ENCODE results near the gene SLC36A1. TPM values are rescaled to one million over a fixed set of nuclear protein-coding genes. Genes with fewer than 3 reads are reported as not detected.
"Not testable (repeated sequence)": the region's sequence is repeated elsewhere in the genome, so short reads cannot be mapped to it uniquely, and the experiment has no call there.

SLC36A1 gene
- polyA plus RNA-seq, 1 donor = 41.1 TPM

- DNase-seq = no peak
- Histone ChIP-seq H3K27ac (ENCODE audit: low read length) (no peak overlapping the region), H3K36me3 (ENCODE audit: control insufficient read depth, insufficient read depth, low read length) (peaks cover 2% of the 10 kb centered on the region), H3K9me3 (ENCODE audit: control insufficient read depth, low read depth, low read length) (no peaks in the 10 kb centered on the region), H3K27me3 (ENCODE audit: control insufficient read depth, insufficient read depth, low read length) (no peaks in the 10 kb centered on the region), H3K4me1 (ENCODE audit: control insufficient read depth, insufficient read depth, low read length) (no peaks in the 10 kb centered on the region), H3K4me3 (ENCODE audit: low read length) (no peak overlapping the region)
- no CpG with 5 or more reads among the region's 8 CpGs for WGBS (ENCODE audit: insufficient coverage, low lambda C conversion rate)
Observed at GRCh38 chr5:151498395-151499155, 51.2 kb downstream of the SLC36A1 start.

- H3K9me3 ChIP-seq (ENCODE audit: control insufficient read depth, low read depth, low read length) = no peaks in the 10 kb centered on the region
Observed at GRCh38 chr5:151499501-151500035, 52.2 kb downstream of the SLC36A1 start.

GRCh38 chr5:151504006-151504405 lies 56.6 kb downstream of the SLC36A1 start:
- no peak for DNase-seq
- H3K4me3 ChIP-seq (ENCODE audit: low read length) = no peak overlapping the region
- no peaks in the 10 kb centered on the region for H3K36me3 ChIP-seq (ENCODE audit: control insufficient read depth, insufficient read depth, low read length)
- no peak overlapping the region for H3K27ac ChIP-seq (ENCODE audit: low read length)
- H3K27me3 ChIP-seq (ENCODE audit: control insufficient read depth, insufficient read depth, low read length) = no peaks in the 10 kb centered on the region
- H3K9me3 ChIP-seq (ENCODE audit: control insufficient read depth, low read depth, low read length) = no peaks in the 10 kb centered on the region
- H3K4me1 ChIP-seq (ENCODE audit: control insufficient read depth, insufficient read depth, low read length) = peaks cover 2% of the 10 kb centered on the region
- WGBS (ENCODE audit: insufficient coverage, low lambda C conversion rate) = 100% methylated on average over 1 of the region's 4 CpGs

More at GRCh38 chr5:151499501-151500035, 52.2 kb downstream of the SLC36A1 start:
- Histone ChIP-seq H3K27me3 (ENCODE audit: control insufficient read depth, insufficient read depth, low read length) (no peaks in the 10 kb centered on the region), H3K36me3 (ENCODE audit: control insufficient read depth, insufficient read depth, low read length) (no peaks in the 10 kb centered on the region), H3K27ac (ENCODE audit: low read length) (no peak overlapping the region), H3K4me1 (ENCODE audit: control insufficient read depth, insufficient read depth, low read length) (no peaks in the 10 kb centered on the region), H3K4me3 (ENCODE audit: low read length) (no peak overlapping the region)
- DNase-seq = no peak
- WGBS (ENCODE audit: insufficient coverage, low lambda C conversion rate) = 80% methylated on average over 2 of the region's 8 CpGs

- H3K4me1 ChIP-seq (ENCODE audit: control insufficient read depth, insufficient read depth, low read length) = peaks cover 16% of the 10 kb centered on the region
- H3K27ac ChIP-seq (ENCODE audit: low read length); DNase-seq; H3K27me3 ChIP-seq (ENCODE audit: control insufficient read depth, insufficient read depth, low read length); H3K4me3 ChIP-seq (ENCODE audit: low read length); H3K36me3 ChIP-seq (ENCODE audit: control insufficient read depth, insufficient read depth, low read length); H3K9me3 ChIP-seq (ENCODE audit: control insufficient read depth, low read depth, low read length): not testable (repeated sequence)
- whole genome bisulfite sequencing (ENCODE audit: insufficient coverage, low lambda C conversion rate) = no CpG with 5 or more reads among the region's 10 CpGs
Observed at GRCh38 chr5:151508308-151508707, 60.9 kb downstream of the SLC36A1 start.

GRCh38 chr5:151509231-151509630 lies 61.8 kb downstream of the SLC36A1 start:
- Histone ChIP-seq H3K4me3 (ENCODE audit: low read length) (no peak overlapping the region), H3K4me1 (ENCODE audit: control insufficient read depth, insufficient read depth, low read length) (peaks cover 16% of the 10 kb centered on the region), H3K36me3 (ENCODE audit: control insufficient read depth, insufficient read depth, low read length) (peaks cover 3% of the 10 kb centered on the region), H3K27ac (ENCODE audit: low read length) (peak overlapping the region; percentile 33), H3K27me3 (ENCODE audit: control insufficient read depth, insufficient read depth, low read length) (no peaks in the 10 kb centered on the region), H3K9me3 (ENCODE audit: control insufficient read depth, low read depth, low read length) (no peaks in the 10 kb centered on the region)
- DNase-seq = peak in 1 of 2 donors; percentile 40
- WGBS (ENCODE audit: insufficient coverage, low lambda C conversion rate) = no CpG with 5 or more reads among the region's 5 CpGs

GRCh38 chr5:151509836-151510235 lies 62.4 kb downstream of the SLC36A1 start:
- H3K4me1 ChIP-seq (ENCODE audit: control insufficient read depth, insufficient read depth, low read length) = peaks cover 16% of the 10 kb centered on the region
- no peak overlapping the region for H3K4me3 ChIP-seq (ENCODE audit: low read length)
- no CpG with 5 or more reads among the region's 3 CpGs for WGBS (ENCODE audit: insufficient coverage, low lambda C conversion rate)
- H3K9me3 ChIP-seq (ENCODE audit: control insufficient read depth, low read depth, low read length) = no peaks in the 10 kb centered on the region
- H3K27ac ChIP-seq (ENCODE audit: low read length) = peak overlapping the region; percentile 25
- no peaks in the 10 kb centered on the region for H3K27me3 ChIP-seq (ENCODE audit: control insufficient read depth, insufficient read depth, low read length)
- peaks cover 3% of the 10 kb centered on the region for H3K36me3 ChIP-seq (ENCODE audit: control insufficient read depth, insufficient read depth, low read length)
- DNase-seq = peak; percentile 28 to 73

- Histone ChIP-seq H3K4me1 (ENCODE audit: control insufficient read depth, insufficient read depth, low read length) (no peaks in the 10 kb centered on the region), H3K4me3 (ENCODE audit: low read length) (no peak overlapping the region), H3K27ac (ENCODE audit: low read length) (no peak overlapping the region), H3K27me3 (ENCODE audit: control insufficient read depth, insufficient read depth, low read length) (no peaks in the 10 kb centered on the region), H3K36me3 (ENCODE audit: control insufficient read depth, insufficient read depth, low read length) (peaks cover 3% of the 10 kb centered on the region), H3K9me3 (ENCODE audit: control insufficient read depth, low read depth, low read length) (no peaks in the 10 kb centered on the region)
- DNase-seq = no peak
- WGBS (ENCODE audit: insufficient coverage, low lambda C conversion rate) = no CpG with 5 or more reads among the region's 8 CpGs
Observed at GRCh38 chr5:151517122-151517920, 69.9 kb downstream of the SLC36A1 start.

- Histone ChIP-seq H3K9me3 (ENCODE audit: control insufficient read depth, low read depth, low read length) (no peaks in the 10 kb centered on the region), H3K27me3 (ENCODE audit: control insufficient read depth, insufficient read depth, low read length) (no peaks in the 10 kb centered on the region), H3K27ac (ENCODE audit: low read length) (no peak overlapping the region), H3K4me1 (ENCODE audit: control insufficient read depth, insufficient read depth, low read length) (no peaks in the 10 kb centered on the region), H3K36me3 (ENCODE audit: control insufficient read depth, insufficient read depth, low read length) (no peaks in the 10 kb centered on the region), H3K4me3 (ENCODE audit: low read length) (no peak overlapping the region)
- no CpG with 5 or more reads among the region's 7 CpGs for WGBS (ENCODE audit: insufficient coverage, low lambda C conversion rate)
- no peak for DNase-seq
Observed at GRCh38 chr5:151520294-151520693, 72.9 kb downstream of the SLC36A1 start.

- no peaks in the 10 kb centered on the region for H3K4me1 ChIP-seq (ENCODE audit: control insufficient read depth, insufficient read depth, low read length)
- H3K27ac ChIP-seq (ENCODE audit: low read length) = no peak overlapping the region
- H3K36me3 ChIP-seq (ENCODE audit: control insufficient read depth, insufficient read depth, low read length) = no peaks in the 10 kb centered on the region
- H3K4me3 ChIP-seq (ENCODE audit: low read length) = no peak overlapping the region
- no CpG with 5 or more reads among the region's 5 CpGs for WGBS (ENCODE audit: insufficient coverage, low lambda C conversion rate)
- no peaks in the 10 kb centered on the region for H3K27me3 ChIP-seq (ENCODE audit: control insufficient read depth, insufficient read depth, low read length)
- H3K9me3 ChIP-seq (ENCODE audit: control insufficient read depth, low read depth, low read length) = no peaks in the 10 kb centered on the region
- no peak for DNase-seq
Observed at GRCh38 chr5:151522226-151522625, 74.8 kb downstream of the SLC36A1 start.

GRCh38 chr5:151523335-151523734 lies 75.9 kb downstream of the SLC36A1 start:
- Histone ChIP-seq H3K36me3 (ENCODE audit: control insufficient read depth, insufficient read depth, low read length) (no peaks in the 10 kb centered on the region), H3K27me3 (ENCODE audit: control insufficient read depth, insufficient read depth, low read length) (no peaks in the 10 kb centered on the region), H3K27ac (ENCODE audit: low read length) (no peak overlapping the region), H3K4me3 (ENCODE audit: low read length) (no peak overlapping the region), H3K4me1 (ENCODE audit: control insufficient read depth, insufficient read depth, low read length) (no peaks in the 10 kb centered on the region), H3K9me3 (ENCODE audit: control insufficient read depth, low read depth, low read length) (no peaks in the 10 kb centered on the region)
- no CpG with 5 or more reads among the region's 2 CpGs for WGBS (ENCODE audit: insufficient coverage, low lambda C conversion rate)
- DNase-seq = peak; percentile 26 to 57

Data from large intestine (tissue), 3 donors.